ENCODE measurements around the gene TAAR8. TPM values are rescaled to one million over a fixed set of nuclear protein-coding genes. Genes with fewer than 3 reads are reported as not detected.
A peak's percentile ranks its signal among the peaks of the same experiment; 100 is the strongest.

The TAAR8 gene, protein sequence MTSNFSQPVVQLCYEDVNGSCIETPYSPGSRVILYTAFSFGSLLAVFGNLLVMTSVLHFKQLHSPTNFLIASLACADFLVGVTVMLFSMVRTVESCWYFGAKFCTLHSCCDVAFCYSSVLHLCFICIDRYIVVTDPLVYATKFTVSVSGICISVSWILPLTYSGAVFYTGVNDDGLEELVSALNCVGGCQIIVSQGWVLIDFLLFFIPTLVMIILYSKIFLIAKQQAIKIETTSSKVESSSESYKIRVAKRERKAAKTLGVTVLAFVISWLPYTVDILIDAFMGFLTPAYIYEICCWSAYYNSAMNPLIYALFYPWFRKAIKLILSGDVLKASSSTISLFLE
- total RNA-seq, result not detected
- not detected for polyA plus RNA-seq
- long read RNA-seq, donor 1, result 0 reads
- long read RNA-seq, donor 2, result 0 reads
- long read RNA-seq, donor 3, result 0 reads
- long read RNA-seq, donor 4, result 0 reads

DNA sequence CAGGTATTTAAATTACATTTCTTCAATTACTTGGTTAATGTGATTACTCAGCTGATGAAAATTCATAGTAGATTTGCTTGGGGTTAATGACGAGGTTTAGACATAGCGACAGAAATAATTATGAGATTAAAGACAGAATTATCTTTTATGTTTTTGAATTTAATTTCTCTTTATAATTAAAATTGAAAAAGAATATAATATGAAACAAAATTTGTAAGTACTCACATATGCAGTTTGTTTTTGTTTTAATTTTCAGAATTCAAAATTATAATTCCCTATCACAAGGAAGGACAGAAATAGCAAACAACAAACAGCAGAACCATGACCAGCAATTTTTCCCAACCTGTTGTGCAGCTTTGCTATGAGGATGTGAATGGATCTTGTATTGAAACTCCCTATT lies at the start of gene TAAR8:
Gene TAAR8, plus strand, starts transcription at position 301 of the 400 bp plus-strand sequence. Its CDS starts 21 bp downstream, at position 322.
- 91% methylated on average over 2 of the region's 2 CpGs for WGBS
- Histone ChIP-seq H3K27ac (ENCODE audit: low read length) (no peak within 1 kb of the TSS), H3K4me3 (ENCODE audit: low read length) (no peak within 1 kb of the TSS), H3K4me1 (ENCODE audit: control insufficient read depth, insufficient read depth, low read length) (no peaks in the 10 kb centered on the region), H3K9me3 (ENCODE audit: control insufficient read depth, low read length) (no peaks in the 10 kb centered on the region), H3K27me3 (ENCODE audit: control insufficient read depth, insufficient read depth) (no peaks in the 10 kb centered on the region)
- ATAC-seq (no peak), DNase-seq (no peak)
- intact Hi-C loops (cut with DNase I), result no loop called here

DNA sequence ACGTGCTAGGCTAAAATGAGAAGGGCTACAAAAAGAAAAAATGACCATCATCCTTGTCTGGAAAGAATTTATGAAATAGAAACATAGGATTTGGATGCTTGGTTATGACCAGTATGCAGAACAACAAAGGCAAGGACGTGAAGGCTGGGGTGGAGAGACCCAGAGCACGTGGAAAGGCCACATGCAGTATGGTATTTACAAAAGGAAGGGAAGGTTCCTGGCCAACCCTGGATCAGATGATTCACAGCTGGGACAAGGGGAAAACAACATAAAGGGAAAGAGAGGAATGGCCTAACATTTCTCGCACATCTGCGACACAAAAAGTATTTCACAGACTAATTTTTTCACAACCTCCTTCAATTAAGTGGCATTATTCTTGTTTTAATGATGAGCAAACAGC lies 47.7 kb upstream of the TAAR8 start:
- H3K9me3 ChIP-seq (ENCODE audit: control insufficient read depth, low read length), result no peaks in the 10 kb centered on the region
- peaks cover 10% of the 10 kb centered on the region for H3K4me1 ChIP-seq (ENCODE audit: control insufficient read depth, insufficient read depth, low read length)
- DNase-seq (no peak), ATAC-seq (peak; percentile 66 to 93)
- H3K27ac ChIP-seq (ENCODE audit: low read length), result no peak overlapping the region
- H3K4me3 ChIP-seq (ENCODE audit: low read length), result no peak overlapping the region
- WGBS, result 71% methylated on average over 5 of the region's 5 CpGs
- intact Hi-C loops (cut with DNase I), result no loop called here
- no peaks in the 10 kb centered on the region for H3K27me3 ChIP-seq (ENCODE audit: control insufficient read depth, insufficient read depth)

DNA sequence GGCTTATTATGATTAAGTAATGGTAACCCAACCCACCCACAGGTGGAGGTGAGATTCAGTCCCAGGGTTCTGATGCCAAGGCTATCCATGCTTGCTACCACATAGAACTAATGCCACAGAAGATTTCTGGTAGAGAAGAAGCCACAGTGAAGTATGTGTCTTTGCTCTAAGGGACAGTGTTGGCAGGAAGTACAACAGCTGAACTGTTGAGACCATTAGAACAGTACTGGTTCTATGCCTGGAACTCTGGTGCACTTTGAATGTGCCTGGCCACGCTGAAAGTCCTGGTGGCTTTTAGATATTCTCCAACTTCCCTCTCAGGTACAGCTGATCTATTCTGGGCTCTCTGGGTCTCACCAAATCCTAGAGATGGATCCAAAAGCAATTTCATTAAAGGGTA lies 47.3 kb upstream of the TAAR8 start:
- 79% methylated on average over 1 of the region's 1 CpG for WGBS
- Histone ChIP-seq H3K27me3 (ENCODE audit: control insufficient read depth, insufficient read depth) (no peaks in the 10 kb centered on the region), H3K4me3 (ENCODE audit: low read length) (no peak overlapping the region), H3K9me3 (ENCODE audit: control insufficient read depth, low read length) (no peaks in the 10 kb centered on the region), H3K27ac (ENCODE audit: low read length) (no peak overlapping the region), H3K4me1 (ENCODE audit: control insufficient read depth, insufficient read depth, low read length) (peaks cover 8% of the 10 kb centered on the region)
- DNase-seq, result no peak
- peak in 1 of 2 donors; percentile 48 for ATAC-seq
- intact Hi-C loops (cut with DNase I), result no loop called here

DNA sequence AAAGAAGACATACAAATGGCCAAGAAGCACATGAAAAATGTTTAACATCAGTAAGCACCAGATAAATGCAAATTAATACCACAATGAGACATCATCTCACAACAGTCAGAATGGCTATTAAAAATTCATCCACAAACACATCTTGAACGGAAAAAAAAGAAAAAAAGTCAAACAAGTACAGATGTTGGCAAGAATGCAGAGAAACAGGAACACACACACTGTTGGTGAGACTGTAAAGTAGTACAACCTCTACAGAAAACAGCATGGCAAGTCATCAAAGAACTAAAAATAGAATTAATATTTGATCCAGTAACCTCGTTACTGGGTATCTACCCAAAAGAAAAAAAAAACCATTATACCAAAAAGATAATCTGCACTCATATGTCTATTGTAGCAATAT lies 46.0 kb upstream of the TAAR8 start:
- H3K9me3 ChIP-seq (ENCODE audit: control insufficient read depth, low read length), result no peaks in the 10 kb centered on the region
- no peak for ATAC-seq
- H3K27ac ChIP-seq (ENCODE audit: low read length), result no peak overlapping the region
- WGBS, result 62% methylated on average over 2 of the region's 2 CpGs
- H3K4me3 ChIP-seq (ENCODE audit: low read length), result no peak overlapping the region
- no peaks in the 10 kb centered on the region for H3K27me3 ChIP-seq (ENCODE audit: control insufficient read depth, insufficient read depth)
- H3K4me1 ChIP-seq (ENCODE audit: control insufficient read depth, insufficient read depth, low read length), result peaks cover 12% of the 10 kb centered on the region
- intact Hi-C loops (cut with DNase I), result no loop called here
- DNase-seq, result no peak

DNA sequence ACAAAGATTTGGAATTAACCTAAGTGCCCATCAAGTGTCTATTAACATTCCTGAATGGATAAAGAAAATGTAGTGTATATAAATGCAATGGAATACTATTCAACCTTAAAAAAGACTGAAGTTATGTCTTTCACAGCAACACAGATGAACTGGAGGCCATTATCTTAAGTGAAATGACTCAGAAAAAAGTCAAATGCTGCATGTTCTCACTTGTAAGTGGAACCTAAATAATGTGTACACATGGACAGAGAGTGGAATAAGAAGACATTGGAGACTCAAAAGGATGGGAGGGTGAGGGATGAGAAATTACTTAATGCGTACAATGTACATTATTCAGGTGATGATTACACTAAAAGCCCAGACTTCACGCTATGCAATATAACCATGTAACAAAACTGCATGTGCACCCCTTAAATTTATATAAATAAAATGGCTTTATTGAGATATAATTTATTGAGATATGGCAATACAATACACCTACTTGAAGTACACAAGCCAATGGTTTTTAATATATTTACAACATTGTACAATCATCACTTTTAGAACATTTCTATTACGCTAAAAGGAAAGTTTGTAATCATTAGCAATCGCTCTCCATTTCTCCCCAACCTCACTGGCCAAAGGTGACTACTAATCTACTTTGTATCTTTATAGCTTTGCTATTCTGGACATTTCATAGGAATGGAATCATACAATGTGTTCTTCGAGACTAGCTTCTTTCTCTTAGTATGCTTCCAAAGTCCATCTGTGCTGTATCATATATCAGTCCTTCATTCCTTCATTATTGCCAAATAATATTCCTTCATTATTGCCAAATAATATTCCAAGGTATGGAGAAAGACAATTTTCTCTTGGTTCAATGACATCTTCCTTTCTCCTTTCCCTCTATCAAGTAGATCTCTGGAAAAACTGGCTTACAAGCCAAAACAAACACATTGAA lies 45.3 kb upstream of the TAAR8 start:
- WGBS, result 98% methylated on average over 5 of the region's 5 CpGs

DNA sequence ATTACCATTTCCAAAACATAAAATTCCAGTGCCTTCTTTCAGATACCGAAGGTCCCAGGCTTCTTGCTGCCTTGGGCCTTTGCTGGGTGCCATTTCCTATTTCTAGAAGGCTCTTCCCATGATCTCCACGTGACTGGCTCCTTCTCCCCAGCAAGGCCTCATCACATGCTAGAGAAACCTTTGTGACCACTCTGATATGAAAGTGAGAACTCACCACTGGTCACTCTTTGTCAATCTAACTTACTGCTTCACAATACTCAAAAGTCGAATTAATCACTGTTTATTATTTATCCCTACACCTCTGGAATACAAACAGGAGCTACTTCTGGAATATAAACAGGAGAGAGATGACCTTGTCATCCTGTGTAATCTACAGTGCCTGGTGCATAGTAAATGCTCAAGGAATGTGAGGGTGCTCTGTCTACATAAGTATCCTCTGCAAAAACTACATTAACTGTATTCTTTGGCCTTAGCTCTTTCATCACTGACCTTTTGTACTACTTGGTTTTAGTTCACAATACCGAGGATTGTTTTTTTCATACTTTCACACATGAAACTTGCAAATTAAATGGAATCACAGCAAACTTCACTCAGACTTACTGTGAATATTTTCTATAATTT lies 41.2 kb upstream of the TAAR8 start:
- 38% methylated on average over 4 of the region's 4 CpGs for WGBS
- Histone ChIP-seq H3K4me3 (ENCODE audit: low read length) (peak overlapping the region; percentile 55), H3K27ac (ENCODE audit: low read length) (no peak overlapping the region), H3K4me1 (ENCODE audit: control insufficient read depth, insufficient read depth, low read length) (peaks cover 4% of the 10 kb centered on the region), H3K27me3 (ENCODE audit: control insufficient read depth, insufficient read depth) (no peaks in the 10 kb centered on the region), H3K9me3 (ENCODE audit: control insufficient read depth, low read length) (no peaks in the 10 kb centered on the region)
- no peak for DNase-seq
- intact Hi-C loops (cut with DNase I), result no loop called here
- ATAC-seq, result no peak

More for the DNA sequence above, 45.3 kb upstream of the TAAR8 start:
- H3K4me3 ChIP-seq (ENCODE audit: low read length), result no peak overlapping the region
- DNase-seq, result no peak
- no peak overlapping the region for H3K27ac ChIP-seq (ENCODE audit: low read length)
- ATAC-seq, result no peak
- no peaks in the 10 kb centered on the region for H3K9me3 ChIP-seq (ENCODE audit: control insufficient read depth, low read length)
- intact Hi-C loops (cut with DNase I), result no loop called here
- peaks cover 12% of the 10 kb centered on the region for H3K4me1 ChIP-seq (ENCODE audit: control insufficient read depth, insufficient read depth, low read length)
- no peaks in the 10 kb centered on the region for H3K27me3 ChIP-seq (ENCODE audit: control insufficient read depth, insufficient read depth)

DNA sequence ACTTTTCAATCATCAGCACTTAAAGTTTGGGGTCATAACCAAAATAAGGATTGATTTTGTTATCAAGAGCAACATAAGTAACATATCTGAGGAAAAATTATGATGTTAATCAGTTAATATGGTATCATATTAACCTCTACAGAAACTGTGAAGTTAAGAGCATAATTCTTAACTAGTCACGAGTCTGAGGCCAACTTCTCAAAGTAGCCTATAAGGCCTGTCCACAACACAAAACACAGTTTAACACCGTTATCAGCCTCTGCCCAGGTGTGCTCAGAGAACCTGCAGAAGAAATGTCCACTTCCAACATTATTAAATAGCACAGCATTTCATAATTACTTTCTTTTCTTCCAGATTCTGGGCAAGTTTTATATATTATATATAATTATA lies 40.6 kb upstream of the TAAR8 start:
- Histone ChIP-seq H3K4me3 (ENCODE audit: low read length) (peak overlapping the region; percentile 55), H3K4me1 (ENCODE audit: control insufficient read depth, insufficient read depth, low read length) (peaks cover 4% of the 10 kb centered on the region), H3K9me3 (ENCODE audit: control insufficient read depth, low read length) (no peaks in the 10 kb centered on the region), H3K27ac (ENCODE audit: low read length) (no peak overlapping the region), H3K27me3 (ENCODE audit: control insufficient read depth, insufficient read depth) (no peaks in the 10 kb centered on the region)
- DNase-seq, result no peak
- WGBS, result 22% methylated on average over 2 of the region's 2 CpGs
- ATAC-seq, result no peak
- intact Hi-C loops (cut with DNase I), result no loop called here

DNA sequence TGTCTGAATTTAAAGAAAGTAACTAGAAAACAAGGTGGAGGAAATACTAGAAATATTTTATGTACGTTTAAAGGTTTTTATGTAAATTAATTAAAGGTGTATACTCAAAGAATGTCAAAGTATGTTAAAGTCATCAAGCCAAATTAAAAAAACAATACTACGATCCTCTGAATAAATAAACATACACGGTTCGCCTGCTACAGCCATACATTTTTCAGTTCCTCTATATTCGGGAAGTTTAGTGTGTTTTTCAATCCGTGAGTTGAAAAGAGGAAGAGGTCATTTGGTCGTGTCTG lies 40.2 kb upstream of the TAAR8 start:
- peaks cover 4% of the 10 kb centered on the region for H3K4me1 ChIP-seq (ENCODE audit: control insufficient read depth, insufficient read depth, low read length)
- peak overlapping the region; percentile 61 for H3K27ac ChIP-seq (ENCODE audit: low read length)
- H3K27me3 ChIP-seq (ENCODE audit: control insufficient read depth, insufficient read depth), result no peaks in the 10 kb centered on the region
- no peaks in the 10 kb centered on the region for H3K9me3 ChIP-seq (ENCODE audit: control insufficient read depth, low read length)
- peak overlapping the region; percentile 55 for H3K4me3 ChIP-seq (ENCODE audit: low read length)
- intact Hi-C loops (cut with DNase I), result no loop called here
- ATAC-seq (no peak), DNase-seq (no peak)
- WGBS, result under 1% methylated on average over 7 of the region's 7 CpGs

DNA sequence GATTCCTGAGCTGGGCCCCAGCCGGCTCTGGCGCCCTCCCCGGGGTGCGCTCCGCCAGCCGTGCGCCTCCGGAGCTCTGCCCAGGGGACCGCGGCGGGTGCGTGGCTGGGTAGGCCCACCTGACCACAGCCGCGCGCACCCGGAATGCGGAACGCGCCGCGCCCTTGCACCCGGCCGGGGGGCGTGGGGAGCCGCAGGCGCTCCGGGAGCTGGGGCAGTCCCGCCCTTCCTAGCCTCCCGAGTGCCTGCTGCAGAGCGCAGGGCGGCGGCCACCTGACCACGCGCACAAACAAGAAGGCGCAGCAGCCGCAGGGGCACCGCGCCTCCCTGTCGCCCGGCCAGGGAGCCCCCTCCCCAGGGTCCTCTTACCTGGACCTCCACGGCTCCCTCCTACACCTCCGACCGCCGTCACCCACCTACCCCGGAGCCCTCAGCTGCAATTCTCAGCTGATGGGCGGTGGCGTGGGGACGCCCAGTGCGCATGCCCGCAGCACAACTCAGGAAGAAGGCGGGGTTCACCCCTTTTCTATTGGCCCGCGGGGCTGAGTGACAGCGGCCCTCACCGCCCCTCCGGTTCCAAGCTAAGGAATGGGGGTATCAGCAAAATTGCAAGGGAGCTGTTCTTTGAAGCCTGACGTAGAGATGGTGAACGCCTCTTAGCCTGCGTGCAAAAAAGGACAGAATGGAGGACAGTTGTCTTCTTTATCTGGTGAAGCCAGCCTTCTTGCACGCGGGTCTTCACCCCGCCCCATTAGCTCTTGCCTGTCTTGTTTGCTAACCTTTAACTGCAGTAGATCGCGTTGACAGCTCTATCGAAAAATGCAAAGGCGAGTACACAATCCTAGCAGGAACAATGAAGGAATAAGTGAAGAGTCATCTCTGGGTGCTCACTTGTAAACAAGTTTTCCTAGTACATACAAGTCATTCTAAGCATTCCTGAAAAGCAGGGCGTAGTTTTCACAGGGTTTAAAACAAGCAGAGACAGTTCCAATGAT lies 39.5 kb upstream of the TAAR8 start, which contains the start of gene STX7:
Gene STX7, minus strand, starts transcription at position 479 of the 995 bp plus-strand sequence. CDS start 9,586 bp downstream, outside the sequence.
- intact Hi-C loops (cut with DNase I), result no loop called here
- peak within 1 kb of the TSS; percentile 55 for H3K4me3 ChIP-seq (ENCODE audit: low read length)
- WGBS, result under 1% methylated on average over 67 of the region's 67 CpGs
- H3K27me3 ChIP-seq (ENCODE audit: control insufficient read depth, insufficient read depth), result no peaks in the 10 kb centered on the region
- ATAC-seq, result peak; percentile 99
- no peaks in the 10 kb centered on the region for H3K9me3 ChIP-seq (ENCODE audit: control insufficient read depth, low read length)
- H3K4me1 ChIP-seq (ENCODE audit: control insufficient read depth, insufficient read depth, low read length), result peaks cover 4% of the 10 kb centered on the region
- H3K27ac ChIP-seq (ENCODE audit: low read length), result peak within 1 kb of the TSS; percentile 61
- peak; percentile 93 to 96 (median 95) for DNase-seq

All from right cardiac atrium (tissue), 5 donors.